ENCODE data around the gene SLC11A2.
"Not testable (repeated sequence)": the region's sequence is repeated elsewhere in the genome, so short reads cannot be mapped to it uniquely, and the experiment has no call there.

The SLC11A2 gene

DNA sequence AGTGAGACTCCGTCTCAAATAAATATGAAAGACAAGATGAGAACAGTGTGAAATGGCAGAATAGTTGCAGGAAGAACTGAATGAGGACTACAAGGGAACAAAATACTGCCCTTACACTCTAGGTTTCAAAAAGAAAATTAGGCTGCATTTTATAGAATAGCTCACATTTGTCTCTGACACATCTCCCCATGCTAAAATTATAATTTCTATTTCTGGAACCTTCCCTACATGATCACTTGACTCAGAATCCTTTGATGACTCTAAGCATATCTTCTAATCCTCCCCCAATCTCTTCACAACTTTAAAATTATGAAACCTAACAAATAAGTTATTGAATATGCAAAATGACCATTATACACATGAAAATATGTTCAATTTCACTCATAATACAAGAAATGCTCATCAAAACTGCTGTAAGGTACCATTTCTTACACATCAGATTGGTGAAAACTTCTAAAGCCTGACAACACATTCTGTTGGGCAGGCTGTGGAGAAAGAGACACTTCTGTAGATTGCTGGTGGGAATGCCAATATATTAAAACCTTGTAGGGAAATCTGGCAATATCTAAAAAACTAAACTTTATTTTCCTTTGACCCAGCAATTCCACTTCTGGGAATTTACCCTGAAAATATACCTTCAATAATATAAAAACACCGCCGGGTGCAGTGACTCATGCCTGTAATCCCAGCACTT, 78.1 kb downstream of the SLC11A2 start:
- DNase-seq = no peak

DNA sequence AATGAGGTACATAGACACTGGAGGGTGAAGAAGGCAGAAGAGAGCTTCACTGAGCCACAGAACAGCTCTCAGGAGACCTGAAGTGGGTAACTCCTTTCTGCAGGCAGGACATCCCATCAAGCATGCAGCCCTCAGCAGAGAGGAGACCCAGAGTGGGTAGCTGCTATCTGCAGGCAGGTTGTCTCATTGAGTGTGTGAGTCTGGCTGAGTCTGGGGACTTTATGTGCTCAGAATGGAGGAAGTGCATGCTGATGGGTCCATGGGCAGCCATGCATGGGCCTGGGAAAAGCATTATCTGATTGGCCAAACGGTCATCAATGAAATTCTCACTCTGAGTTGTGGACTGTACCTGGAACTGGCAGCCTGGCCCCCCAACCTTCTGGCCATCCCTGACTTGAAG, 88.5 kb downstream of the SLC11A2 start:
- DNase-seq = no peak

GRCh38 chr12:50936821-50937530, 89.2 kb downstream of the SLC11A2 start:
- no peak for DNase-seq

DNA sequence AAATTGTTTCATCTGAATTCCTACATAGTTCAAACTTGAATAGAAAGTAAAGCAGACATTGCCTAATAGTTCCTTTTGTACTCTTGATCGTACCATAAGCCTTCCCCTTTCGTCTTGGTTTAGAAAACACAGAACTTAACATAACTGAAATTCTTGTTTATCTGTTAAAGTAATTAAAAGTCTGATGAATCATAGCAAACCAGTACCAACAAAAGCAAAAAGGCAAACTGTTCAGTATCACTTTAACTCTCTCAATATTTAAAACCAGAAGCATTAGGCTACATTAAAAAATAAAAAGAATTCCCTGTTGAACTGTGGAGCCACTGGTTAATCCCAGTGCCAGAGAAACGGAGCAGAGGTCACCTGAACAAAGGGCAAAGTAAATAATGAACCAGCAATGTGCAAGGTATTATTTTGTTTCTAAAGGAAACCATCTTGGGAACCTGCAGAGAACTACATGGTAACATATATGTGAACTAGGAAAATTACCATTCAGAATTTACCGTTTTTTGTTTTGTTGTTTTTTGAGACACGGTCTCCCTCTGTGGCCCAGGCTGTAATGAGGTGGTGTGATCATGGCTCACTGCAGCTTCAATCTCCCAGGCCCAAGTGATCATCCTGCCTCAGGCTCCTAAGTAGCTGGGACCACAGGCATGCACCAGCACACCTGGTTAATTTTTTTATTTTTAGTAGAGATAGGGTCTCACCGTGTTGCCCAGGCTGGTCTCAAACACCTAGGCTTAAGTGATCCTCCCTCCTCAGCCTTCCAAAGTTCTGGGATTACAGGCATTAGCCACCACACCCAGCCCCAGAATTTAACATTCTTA, 91.0 kb downstream of the SLC11A2 start:
- no peak for DNase-seq

GRCh38 chr12:50934371-50934851, 91.8 kb downstream of the SLC11A2 start:
- DNase-seq = no peak

- no peak for DNase-seq
Measured at GRCh38 chr12:50933459-50934124, 92.6 kb downstream of the SLC11A2 start.

DNA sequence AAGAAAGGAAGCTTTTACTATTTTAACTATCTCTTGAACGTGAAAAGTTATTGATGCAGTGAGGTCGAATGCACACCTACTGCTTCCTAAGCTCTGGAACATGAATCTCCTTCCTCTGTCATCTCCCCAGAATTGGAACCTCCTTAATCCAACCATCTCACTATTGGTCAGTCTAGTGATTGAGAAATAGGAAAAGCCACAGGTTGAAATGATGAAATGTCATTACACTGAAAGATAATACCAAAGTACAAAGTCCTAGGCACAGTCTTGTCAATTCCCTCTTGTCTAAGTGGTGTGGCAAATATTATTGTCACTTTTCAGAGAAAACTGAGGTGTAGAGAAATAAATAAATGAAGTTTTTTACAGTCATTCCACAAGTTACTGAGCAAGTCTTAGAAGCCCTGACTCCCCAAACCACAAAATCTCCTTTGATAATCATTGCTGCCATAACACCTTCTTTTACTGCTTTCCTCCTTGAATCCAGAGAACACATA, 93.3 kb downstream of the SLC11A2 start:
- DNase-seq = no peak

- DNase-seq = not testable (repeated sequence)
Measured at GRCh38 chr12:50930477-50930876, 95.7 kb downstream of the SLC11A2 start.

DNA sequence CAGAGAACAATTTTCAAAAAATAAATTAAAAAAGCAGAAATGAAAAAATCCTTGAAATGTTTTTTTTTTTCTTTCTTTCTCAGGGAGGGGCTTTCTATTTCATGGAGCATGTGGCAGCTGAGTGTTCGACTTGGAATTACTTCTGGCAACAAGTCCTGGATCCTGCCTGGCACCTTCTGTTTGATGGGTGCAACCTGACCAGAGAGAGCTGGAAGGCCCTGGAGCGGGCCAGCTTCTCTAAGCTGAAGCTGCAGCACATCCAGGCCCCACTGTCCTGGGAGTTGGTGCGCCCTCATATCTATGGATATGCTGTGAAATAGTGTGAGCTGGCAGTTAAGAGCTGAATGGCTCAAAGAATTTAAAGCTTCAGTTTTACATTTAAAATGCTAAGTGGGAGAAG, 96.4 kb downstream of the SLC11A2 start:
- no peak for DNase-seq
